ENCODE results near the gene ZNF236.

Gene ZNF236

DNA sequence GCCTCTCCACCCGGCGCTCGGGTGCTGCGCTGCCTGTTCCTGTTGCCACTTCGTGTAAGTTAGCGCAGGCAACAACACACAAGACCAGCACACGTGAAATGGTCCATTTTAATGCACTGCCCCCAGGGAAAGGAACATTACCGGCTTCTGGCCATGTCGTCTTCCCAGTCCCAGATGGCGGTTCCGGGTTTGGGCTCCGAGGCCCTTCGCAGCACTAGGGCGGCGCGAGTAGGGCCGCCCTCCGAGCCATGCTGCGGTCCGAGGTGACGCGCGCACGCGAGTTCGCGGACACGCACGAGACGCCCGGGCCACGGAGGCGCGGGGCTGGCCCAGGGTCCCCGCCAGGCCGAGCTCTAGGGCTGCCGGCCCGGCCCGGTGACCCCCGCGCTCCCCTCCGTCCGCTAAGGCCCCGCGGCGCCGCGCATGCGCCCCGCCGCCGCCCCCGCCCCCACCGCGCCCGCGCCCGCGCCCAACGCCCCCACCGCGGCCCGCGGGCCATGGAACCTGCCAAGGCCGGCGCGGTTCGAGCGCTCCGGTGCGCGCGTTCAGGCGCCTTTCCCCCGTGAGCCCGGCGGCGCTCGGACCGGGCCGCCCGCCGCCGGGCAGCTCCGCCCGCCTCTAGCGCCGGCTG lies 367 bp upstream of the ZNF236 start:
- peak; percentile 25 to 29 for DNase-seq

DNA sequence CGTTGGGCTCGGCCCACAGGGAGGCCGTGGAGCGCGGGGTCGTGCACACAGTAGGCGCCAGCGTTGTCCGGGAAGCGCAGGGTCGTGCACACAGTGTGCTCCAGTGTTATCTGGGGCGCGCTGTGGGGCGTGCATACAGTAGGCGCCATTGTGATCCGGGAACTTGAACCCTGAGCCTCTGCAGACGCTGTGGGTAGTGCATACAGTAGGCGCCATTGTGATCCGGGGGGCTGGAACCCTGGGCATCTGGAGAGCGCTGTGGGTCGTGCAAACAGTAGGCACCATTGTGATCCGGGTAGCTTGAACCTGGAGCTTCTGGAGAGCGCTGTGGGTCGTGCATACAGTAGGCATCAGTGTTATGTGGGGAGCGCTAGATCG lies 793 bp downstream of the ZNF236 start:
- DNase-seq: no peak

DNA sequence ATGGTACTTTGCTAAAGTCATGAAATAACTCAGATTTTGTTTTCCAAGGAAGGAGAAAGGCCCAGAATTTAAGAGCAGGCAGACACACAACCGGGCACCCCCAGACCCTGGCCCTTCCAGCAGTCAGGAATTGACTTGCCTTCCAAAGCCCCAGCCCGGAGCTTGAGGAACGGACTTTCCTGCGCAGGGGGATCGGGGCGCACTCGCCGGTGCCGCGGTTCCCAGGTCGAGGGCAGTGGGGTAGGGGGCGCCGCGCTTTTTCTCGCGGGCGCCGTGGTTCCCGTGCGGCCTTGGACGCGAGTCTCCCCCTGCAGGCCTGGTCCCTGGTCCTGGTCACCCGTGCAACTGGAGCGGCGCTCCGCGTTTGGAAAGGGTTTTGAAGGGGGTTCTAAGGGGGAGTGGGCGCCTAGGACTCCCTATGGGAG lies 1.2 kb downstream of the ZNF236 start:
- no peak for DNase-seq

DNA sequence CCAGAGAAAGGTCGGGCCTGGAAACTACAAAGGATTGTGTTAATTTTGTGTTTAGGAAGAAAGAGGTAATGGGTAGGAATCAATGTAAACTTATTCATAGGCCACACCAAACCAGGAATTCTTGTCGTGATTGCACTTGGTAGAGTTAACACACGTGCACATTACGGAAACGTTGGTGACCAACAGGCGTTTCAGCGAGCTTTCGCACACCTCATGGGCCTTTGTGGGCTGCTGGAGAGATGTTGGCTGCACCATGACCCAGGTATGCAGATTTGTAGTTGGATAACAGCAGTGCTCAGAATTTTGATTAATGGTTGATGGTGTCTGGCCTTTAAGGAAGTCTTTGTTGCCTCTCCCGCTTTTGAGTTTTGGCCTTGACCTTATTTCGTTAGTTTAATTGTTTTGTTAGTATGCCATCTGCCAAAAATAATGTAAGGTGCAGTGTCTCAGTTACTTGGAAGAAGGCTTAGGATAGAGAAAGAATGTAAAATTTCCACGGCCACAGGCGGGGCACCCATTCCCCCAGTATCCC lies 1.9 kb downstream of the ZNF236 start:
- no peak for DNase-seq

DNA sequence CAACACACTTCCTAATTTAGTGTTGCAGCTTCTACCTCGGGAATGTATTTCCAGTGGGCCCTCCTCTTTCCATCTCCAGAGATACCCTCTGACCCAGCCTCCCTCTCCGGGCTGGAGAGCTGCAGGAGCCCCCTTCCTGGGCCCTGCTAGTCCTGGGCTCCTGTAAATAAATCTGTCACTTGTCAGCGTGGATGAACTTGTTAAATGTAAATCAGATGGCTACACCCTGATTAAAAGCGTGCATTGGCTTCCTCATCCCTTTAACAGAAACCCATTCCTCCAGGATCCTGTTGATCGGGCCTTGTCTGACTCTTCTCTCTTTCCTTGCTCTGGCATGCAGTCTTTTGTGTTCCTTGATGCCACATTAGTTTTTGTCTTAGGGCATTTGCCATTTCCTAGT lies 2.4 kb downstream of the ZNF236 start:
- DNase-seq: no peak

DNA sequence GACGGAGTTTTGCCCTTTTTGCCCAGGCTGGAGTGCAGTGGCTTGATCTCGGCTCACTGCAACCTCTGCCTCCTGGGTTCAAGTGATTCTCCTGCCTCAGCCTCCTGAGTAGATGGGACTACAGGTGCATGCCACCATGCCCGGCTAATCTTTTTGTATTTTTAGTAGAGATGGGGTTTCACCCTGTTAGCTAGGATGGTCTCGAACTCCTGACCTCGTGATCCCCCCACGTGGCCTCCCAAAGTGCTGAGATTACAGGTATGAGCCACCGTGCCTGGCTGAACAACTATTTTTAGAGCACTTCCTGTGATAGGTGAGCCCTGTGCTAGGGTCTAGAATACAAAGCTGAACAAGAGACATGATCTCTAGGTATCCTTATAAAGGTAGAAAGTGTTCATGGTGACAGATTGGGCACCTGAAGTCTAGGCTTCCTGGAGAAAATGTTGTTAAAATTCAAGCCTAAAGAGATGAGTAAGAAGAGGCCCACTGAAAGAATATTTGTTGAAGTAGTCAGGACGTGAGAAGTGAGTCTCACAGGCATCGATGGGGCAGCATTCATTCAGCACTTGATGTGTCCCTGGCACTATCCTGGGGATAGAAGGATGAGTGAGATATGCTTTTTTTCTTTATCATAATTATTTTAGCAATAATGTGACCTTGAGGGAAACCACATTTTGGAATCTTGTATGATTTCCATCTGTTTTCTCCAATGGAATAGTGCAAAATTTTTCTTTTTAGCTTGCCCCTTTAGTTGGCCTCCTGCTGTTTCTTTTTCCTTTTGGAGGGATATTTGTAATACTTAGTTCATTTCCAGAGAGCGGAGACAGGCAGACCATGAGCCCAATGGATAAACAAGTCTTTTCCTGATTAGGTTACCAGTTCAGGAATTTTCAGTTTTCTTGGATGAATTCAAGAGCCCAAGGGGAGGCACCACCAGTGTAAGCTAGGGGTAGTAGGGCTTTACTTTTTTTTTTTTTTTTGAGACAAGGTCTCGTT lies 5.1 kb downstream of the ZNF236 start:
- no peak for DNase-seq

DNA sequence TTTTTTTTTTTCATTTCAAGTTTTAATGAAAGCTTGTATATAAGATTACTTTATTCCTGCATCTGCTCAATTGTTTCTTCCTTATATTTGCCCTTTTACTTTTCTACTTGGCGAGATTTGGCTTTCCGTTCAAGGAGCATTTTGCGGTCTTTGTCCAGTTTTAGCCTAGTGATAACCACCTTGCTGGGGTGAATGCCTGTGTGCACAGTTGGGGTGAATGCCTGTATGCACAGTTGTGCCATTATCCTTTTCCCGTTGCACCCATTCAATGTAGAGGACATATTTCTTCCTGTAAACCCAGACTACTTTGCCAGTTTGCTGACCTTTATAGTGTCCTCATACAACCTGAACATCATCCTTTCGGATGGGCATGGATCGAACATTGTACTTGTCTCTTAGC lies 12.0 kb downstream of the ZNF236 start:
- DNase-seq: no peak

DNA sequence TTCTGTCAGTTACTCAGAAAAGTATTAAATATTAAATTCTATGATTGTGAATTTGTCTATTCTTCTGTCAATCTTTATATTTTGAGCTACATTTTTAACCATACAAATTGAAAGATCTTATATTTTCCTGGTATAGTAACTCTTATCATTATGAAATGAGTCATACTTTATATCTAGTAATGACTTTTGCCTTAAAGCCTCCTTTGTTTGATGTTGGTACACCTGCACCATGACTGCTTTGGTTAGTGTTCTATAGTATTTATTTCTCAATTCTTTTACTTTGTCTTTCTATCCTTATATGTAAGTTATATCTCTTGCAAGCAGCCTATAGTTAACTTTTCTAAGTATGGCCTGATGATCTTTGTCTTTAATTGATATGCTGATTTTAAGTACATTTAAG lies 13.0 kb downstream of the ZNF236 start:
- no peak for DNase-seq

DNA sequence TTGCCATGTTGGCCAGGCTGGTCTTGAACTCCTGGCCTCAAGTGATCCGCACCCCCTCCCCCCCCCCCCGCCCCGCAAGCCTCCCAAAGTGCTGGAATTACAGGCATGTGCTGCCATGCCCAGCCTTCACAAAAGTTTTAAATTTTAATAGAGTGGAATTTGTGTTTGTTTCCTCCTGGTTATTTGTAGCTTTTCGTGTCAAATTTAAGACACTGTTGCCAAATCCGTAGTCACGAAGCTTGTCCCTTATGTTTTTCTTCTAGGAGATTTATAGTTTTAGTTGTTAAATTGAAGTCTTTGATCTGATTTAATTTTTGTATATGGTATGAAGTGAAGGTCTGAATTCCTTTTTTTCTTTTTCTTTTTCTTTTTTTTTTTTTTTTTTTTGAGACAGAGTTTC lies 14.7 kb downstream of the ZNF236 start:
- DNase-seq: no peak

DNA sequence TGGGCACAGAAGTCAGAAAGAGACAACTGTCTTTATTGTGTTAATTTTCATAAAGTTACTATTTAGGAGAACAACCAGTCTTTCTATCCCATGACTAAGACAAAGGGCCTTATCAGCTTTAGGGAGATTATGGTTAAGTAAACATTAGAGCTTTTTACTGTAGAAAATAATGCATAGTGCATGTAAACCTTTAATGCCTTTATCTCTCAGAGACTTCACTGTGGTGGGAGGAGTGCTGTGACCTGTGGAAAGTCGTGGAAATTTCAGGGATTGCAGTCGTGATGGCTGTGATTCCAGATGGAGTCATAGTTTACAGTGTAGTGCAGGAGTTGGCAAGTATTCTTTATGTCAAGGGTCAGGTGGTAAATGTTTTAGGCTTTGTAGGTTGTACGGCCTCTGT lies 15.8 kb downstream of the ZNF236 start:
- DNase-seq: no peak

DNA sequence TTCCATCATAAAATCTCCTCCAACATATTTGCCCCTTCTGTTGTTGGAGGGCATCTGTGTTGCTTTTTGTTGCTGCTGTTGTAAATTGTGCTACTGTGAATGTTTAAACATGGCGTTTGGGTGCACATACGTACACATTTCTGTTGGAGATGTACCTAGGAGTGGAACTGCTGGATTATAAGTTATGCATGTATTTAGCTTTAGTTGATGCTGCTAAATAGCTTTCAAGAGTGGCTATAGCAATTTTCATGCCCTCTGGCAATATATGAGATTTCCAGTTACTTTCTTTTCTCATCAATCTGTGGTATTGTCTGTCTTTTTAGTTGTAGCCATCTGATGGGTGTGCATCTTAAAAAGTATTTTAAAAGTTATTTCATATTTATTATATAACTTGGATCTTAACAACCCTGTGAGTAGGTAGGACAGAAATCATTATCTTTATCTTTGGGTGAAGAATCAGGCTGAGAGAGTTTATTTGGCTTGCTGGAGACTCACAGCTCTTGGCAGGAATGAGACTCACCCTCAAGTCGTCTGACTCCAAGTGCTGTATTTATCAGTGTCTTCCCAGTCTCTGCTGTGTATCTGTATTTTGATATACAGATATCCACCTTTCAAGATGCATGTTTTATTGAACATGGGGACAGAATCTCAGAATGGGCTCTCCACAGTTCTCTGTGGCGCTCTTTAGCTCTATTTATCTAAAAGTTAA lies 16.9 kb downstream of the ZNF236 start:
- no peak for DNase-seq

DNA sequence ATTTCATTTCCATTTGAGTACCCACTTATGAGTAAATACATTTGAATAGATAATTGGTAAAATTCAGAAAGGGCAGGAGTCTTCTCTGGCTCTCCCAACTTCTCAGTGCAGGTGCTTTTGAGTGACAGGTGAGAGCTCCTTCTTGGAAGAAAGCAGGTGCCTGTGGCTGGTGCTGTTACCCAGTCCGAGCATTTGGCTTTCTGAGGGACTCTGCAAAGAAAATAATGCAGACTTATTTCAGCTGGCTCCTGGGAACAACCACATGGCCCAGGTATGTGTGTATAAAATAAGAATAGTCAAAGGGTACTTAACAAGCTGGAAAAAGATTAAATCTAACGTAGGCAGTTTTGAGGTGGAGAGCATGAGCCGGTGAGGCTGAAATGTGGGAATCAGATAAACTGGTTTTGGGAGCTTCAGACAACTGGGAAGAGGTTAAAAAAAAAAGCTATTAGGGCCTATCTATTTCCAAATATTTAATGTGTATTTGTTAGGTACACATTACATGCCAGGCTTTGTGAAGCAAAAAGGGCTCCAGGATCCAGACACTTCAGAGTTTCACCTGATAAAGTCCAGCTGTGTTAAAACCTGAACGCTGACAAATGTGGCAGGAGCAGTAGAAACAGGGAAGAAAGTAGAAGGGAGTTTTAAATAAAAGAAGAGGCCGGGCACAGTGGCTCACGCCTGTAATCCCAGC lies 20.6 kb downstream of the ZNF236 start:
- no peak for DNase-seq

DNA sequence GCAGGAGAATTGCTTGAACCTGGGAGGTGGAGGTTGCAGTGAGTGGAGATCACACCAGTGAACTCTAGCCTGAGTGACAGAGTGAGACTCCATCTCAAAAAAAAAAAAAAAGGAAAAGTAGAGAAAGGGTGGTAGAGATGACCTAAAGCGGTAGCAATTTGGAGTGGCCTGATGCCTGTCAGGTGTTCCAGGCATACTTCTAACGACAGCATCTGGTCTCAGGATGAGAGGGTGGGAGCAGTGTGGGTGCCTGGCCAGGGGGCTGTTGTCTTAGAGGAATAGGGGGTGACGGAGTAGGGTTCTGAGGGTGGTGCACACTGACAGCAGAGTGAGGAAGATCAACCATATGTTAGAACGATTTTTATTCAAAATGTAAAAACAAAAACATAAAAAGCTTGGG lies 21.8 kb downstream of the ZNF236 start:
- no peak for DNase-seq

DNA sequence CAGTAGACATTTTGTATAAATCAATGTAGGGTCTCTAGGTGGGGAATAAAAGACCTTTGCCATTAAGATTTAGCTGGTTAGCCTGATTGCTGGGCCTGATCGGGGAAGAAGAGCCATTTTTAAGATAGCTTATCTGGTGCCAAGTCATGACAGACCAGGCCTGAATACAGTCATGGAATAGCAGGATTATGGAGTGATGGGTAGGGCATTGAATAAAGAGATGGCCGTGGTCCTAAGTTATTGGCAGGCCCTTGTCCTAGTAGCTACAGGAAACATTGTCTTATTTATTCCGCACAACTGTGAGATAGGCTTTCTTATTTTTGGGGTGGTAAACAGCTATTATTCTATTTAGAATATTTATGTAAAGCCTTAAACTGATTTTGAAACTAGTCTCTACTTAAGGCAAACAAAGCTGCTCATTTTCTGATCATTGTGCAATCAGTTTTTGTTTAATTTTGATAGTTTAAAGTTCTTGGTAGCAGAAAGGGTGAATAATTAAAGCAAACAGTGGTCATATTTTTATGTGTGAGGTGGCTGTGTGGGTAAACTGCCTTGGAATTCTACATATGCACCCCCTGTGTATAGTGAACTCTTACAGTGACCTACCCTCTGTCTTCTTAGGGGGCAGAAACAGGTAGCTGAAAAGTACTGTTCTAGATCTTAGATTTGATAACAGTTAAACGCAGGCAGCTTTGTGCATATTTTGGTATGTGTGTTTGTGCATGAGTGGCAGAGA lies 22.6 kb downstream of the ZNF236 start:
- DNase-seq: no peak

DNA sequence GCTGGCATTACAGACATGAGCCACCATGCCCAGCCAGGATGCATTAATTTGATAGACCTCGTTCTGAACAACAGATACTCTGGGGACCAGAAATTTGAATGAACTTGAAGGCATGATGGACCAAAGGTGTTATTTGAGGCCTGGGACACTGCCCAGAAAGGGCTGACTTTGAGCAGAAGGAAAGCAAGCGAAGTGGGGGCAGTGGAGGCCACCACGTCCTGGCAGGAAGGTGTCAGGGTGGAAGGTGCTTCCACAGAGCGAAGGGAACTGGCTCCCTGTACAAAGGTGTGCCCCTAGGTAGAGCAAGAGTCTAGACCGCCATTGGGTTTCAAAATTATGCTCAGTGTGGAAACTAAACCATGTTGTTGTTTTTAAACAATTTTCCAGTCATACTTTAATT lies 23.9 kb downstream of the ZNF236 start:
- DNase-seq: no peak

DNA sequence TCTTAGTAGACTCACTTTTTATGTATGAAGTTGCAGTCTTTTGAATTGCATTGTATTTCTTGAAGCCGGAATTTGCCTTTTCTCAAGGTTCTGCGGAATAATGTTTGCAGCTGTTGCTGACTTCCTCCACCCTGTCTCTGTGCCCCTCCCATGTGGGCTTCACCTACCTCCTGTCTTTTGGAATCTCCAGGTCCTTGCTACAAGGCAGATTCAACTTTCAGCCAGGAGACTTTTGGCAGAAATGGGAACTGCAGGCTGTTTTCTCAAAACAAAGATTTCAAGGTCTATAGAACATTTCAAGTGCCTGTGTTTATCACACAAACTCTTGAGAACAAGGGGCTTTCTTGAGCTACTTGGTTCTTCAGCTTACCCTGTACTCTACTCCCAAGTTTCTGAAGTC lies 25.6 kb downstream of the ZNF236 start:
- DNase-seq: no peak

DNA sequence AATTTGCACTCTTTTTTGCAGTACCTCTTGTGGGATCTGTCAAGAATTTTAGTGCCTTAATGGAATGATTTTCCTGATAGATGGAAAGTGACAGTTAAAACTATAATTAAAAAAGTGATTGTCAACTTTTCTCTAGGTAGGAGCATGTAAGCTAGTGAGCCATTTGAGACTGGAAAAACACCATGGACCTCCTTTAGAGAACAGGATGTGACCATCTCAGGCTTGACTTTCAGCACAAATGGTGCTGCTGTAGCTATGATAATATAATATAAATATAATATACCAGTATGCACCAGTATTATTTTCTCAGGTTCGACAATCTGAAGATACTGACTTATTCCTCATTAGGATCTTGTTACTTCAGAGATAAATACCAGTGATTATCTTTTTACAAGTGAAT lies 27.8 kb downstream of the ZNF236 start:
- DNase-seq: no peak

DNA sequence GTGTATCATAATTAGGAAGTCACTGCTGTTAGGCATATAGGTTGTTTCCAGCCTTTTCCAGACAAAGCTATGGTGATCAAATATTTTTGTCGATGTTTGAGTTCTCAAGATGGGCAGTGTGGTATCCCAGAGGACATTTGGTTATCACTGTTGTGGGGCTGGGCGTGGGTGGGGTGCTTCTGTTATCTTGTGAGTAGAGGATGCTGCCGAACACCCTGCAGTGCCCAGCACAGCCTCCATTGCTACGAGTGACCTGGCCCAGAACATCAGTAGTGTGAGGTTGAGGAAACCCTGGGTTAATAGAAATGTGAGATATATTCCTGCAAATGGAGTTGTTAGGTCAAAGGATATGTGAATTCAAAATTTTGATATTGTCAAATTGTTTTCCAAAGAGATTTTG lies 33.2 kb downstream of the ZNF236 start:
- no peak for DNase-seq

DNA sequence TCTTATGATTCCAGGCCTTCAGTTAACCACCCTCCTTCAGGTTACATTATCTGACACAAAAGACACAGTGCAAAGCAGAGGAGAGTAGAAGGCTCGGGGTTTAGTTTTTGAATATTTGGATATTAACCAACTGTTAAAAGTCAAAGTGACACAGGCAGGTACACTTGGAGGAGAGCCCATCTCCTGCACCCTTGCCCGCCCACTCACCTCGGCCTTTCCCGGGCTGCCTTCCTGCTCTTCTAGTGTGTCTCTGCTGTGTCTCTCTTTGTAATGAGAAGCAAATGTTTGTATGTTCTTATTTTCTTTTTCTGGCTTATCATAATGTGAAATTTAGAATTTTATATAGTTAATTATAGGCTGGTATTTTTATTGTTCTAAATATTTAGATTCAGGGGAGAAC lies 35.1 kb downstream of the ZNF236 start:
- DNase-seq: no peak

DNA sequence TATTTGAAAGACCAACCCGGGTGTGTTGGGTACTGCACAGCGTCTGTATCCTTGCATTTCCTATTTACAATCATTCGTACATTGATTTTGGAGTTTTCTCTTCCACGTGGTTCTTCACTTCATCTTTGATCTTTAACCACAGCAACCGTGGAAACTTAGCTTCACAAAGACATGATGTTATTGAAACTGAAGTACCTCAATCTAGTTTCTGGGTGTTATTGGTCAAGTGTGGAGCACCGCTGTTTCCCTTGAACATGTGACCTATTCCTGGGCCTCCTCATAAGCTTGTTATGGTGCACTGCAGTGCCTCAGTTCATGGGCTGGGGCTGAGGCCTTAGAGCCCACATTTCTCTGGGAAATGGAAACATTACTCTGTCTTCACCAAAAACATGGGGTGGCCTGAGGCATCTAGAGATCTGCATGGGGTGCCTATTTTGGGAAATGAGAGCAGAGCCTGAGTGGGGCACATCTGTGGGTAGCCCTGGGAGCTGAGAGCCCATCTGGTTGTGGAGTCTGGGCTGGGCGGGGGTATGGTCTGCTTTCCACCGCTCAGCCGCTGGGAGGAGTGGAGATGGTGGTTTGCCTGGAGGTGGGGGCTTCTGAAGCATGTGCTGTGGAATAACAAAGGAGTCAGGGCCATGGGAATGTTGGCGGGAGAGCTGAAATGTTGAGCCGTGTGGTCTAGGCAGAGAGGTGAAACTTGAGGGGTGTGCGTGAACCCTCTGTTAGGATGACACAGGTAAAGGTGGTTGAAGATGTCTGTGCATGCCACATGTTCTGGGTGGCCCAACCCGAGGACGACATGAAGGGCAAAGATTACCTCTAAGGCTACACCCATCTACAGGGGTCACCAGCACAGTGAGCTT lies 37.4 kb downstream of the ZNF236 start:
- no peak for DNase-seq

DNA sequence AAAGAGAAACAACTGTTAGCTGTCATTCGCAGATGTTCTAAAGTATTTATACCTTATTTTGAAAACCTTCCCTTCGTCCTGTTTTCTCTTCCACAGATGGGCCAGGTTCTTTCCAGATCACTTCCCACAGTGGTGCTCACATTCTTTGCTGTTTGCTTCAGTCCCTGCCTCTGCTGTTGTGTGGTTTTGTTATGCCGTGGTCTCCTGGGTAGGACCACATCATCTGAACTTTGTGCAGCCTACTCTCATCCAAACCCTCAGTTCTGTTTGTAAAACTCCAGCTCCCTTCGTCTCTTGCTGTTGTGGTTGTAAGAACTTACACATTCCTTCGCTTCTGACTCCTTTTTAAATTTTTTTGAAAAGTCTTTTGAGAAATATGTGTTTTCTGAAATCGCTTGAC lies 38.1 kb downstream of the ZNF236 start:
- DNase-seq: no peak

Measured in NCI-H187 (cell line).